WTC11 (cell line): ENCODE measurements around the gene ERCC6. TPM values are rescaled to one million over a fixed set of nuclear protein-coding genes. Genes with fewer than 3 reads are reported as not detected.

Experiments used
- ATAC-seq: fragments of 200-7000 bp; cut with Tn5 transposase; 2 replicates; pipeline ENCODE4 v1.10.0; 2021; ENCODE audit warnings: mild to moderate bottlenecking, moderate library complexity
- CTCF ChIA-PET: fragments of 300-600 bp; sonication (Branson Sonifier 250); formaldehyde crosslinking; loops from one replicate; lab custom pipeline; 2021; ENCODE audit warnings: antibody characterized with exemption; lab: Charles Lee
- POLR2A ChIA-PET: fragments of 350-600 bp; sonication (Branson Sonifier 250); formaldehyde crosslinking; loops from one replicate; lab custom pipeline; 2021; ENCODE audit warnings: antibody characterized with exemption; lab: Charles Lee
- DNase-seq: peaks from one replicate; pipeline ENCODE4 v3.0.0; 2021; ENCODE audit warnings: low spot score
- H3K27ac Mint-ChIP-seq: 2 replicates; pipeline ENCODE4 v1.8.0; 2021; ENCODE audit warnings: mixed read lengths
- H3K27me3 Mint-ChIP-seq: 2 replicates; pipeline ENCODE4 v1.8.0; 2021; ENCODE audit warnings: low read depth, mild to moderate bottlenecking, moderate library complexity, mixed read lengths
- H3K36me3 Mint-ChIP-seq: 2 replicates; pipeline ENCODE4 v1.8.0; 2021; ENCODE audit warnings: mixed read lengths
- H3K4me1 Mint-ChIP-seq: 2 replicates; pipeline ENCODE4 v1.8.0; 2022; ENCODE audit warnings: mixed read lengths
- H3K4me3 Mint-ChIP-seq: 2 replicates; pipeline ENCODE4 v1.8.0; 2021; ENCODE audit warnings: mild to moderate bottlenecking, moderate library complexity, mixed read lengths
- H3K9me3 Mint-ChIP-seq: 2 replicates; pipeline ENCODE4 v1.8.0; 2021; ENCODE audit warnings: mixed read lengths
- ARID4B ChIP-seq: sonication (generic); formaldehyde crosslinking; IDR thresholded peaks from 2 replicates; pipeline ENCODE4 v1.8.0; 2023; ENCODE audit warnings: missing genetic modification reagents, mild to moderate bottlenecking, borderline replicate concordance
- CREB1 ChIP-seq: sonication (generic); formaldehyde crosslinking; IDR thresholded peaks from 2 replicates; pipeline ENCODE4 v1.8.0; 2023; ENCODE audit warnings: mild to moderate bottlenecking, missing genetic modification reagents
- FOXP4 ChIP-seq: sonication (generic); formaldehyde crosslinking; IDR thresholded peaks from 2 replicates; pipeline ENCODE4 v1.8.0; 2022; ENCODE audit warnings: mild to moderate bottlenecking, missing genetic modification reagents
- IRF2 ChIP-seq: sonication (generic); formaldehyde crosslinking; IDR thresholded peaks from 2 replicates; pipeline ENCODE4 v1.8.0; 2022; ENCODE audit warnings: low read depth, missing genetic modification reagents, borderline replicate concordance
- JAZF1 ChIP-seq: fragments of 250-450 bp; sonication (Bioruptor Pico); IDR thresholded peaks from 2 replicates; pipeline ENCODE4 v1.9.0; 2021; ENCODE audit warnings: moderate library complexity, mild to moderate bottlenecking, inconsistent platforms
- MLX ChIP-seq: sonication (generic); formaldehyde crosslinking; IDR thresholded peaks from 2 replicates; pipeline ENCODE4 v1.8.1; 2023; ENCODE audit warnings: mild to moderate bottlenecking, missing genetic modification reagents, moderate library complexity
- MYBL2 ChIP-seq: sonication (generic); formaldehyde crosslinking; IDR thresholded peaks from 2 replicates; pipeline ENCODE4 v1.8.1; 2023; ENCODE audit warnings: mild to moderate bottlenecking, moderate library complexity, missing genetic modification reagents
- NFATC4 ChIP-seq: fragments of 250-450 bp; sonication (Bioruptor Pico); IDR thresholded peaks from 2 replicates; pipeline ENCODE4 v1.9.0; 2021; ENCODE audit warnings: mild to moderate bottlenecking
- RELA ChIP-seq: sonication (generic); formaldehyde crosslinking; IDR thresholded peaks from 2 replicates; pipeline ENCODE4 v1.8.1; 2022; ENCODE audit warnings: missing genetic modification reagents, mild to moderate bottlenecking, borderline replicate concordance
- SOX15 ChIP-seq: fragments of 250-450 bp; sonication (Bioruptor Pico); IDR thresholded peaks from 2 replicates; pipeline ENCODE4 v1.9.0; 2021; ENCODE audit warnings: mild to moderate bottlenecking
- TEAD1 ChIP-seq: sonication (generic); formaldehyde crosslinking; IDR thresholded peaks from 2 replicates; pipeline ENCODE4 v1.8.0; 2022; ENCODE audit warnings: mild to moderate bottlenecking, missing genetic modification reagents
- TEAD4 ChIP-seq: sonication (generic); formaldehyde crosslinking; IDR thresholded peaks from 2 replicates; pipeline ENCODE4 v1.8.0; 2022; ENCODE audit warnings: mild to moderate bottlenecking, missing genetic modification reagents
- ZBTB21 ChIP-seq: sonication (generic); formaldehyde crosslinking; IDR thresholded peaks from 2 replicates; pipeline ENCODE4 v1.8.1; 2023; ENCODE audit warnings: mild to moderate bottlenecking, missing genetic modification reagents, borderline replicate concordance
- ZNF138 ChIP-seq: sonication (generic); formaldehyde crosslinking; conservative IDR thresholded peaks from 2 replicates; pipeline ENCODE4 v1.8.1; 2022; ENCODE audit warnings: mild to moderate bottlenecking, moderate library complexity, missing genetic modification reagents
- ZNF425 ChIP-seq: fragments of 250-450 bp; sonication (Bioruptor Pico); conservative IDR thresholded peaks from 2 replicates; pipeline ENCODE4 v1.9.0; 2021; ENCODE audit warnings: mild to moderate bottlenecking
- ZNF532 ChIP-seq: fragments of 250-450 bp; sonication (Bioruptor Pico); IDR thresholded peaks from 2 replicates; pipeline ENCODE4 v1.9.0; 2021; ENCODE audit warnings: mild to moderate bottlenecking, borderline replicate concordance
- ZNF671 ChIP-seq: fragments of 250-450 bp; sonication (Bioruptor Pico); IDR thresholded peaks from 2 replicates; pipeline ENCODE4 v1.8.0; 2021; ENCODE audit warnings: mild to moderate bottlenecking
- total RNA-seq: library from RNA; stranded (reverse); gene quantifications from 3 replicates; pipeline ENCODE4 v1.2.3, GENCODE V29; 2021

The ERCC6 gene
- total RNA-seq, 1 experiment from 2014 or later: 10.9 TPM

- TF ChIP-seq ZNF425 (CRISPR knock-in tag) (no peak), CREB1 (CRISPR knock-in tag) (no peak), ZNF532 (CRISPR knock-in tag) (no peak), IRF2 (no peak), FOXP4 (CRISPR knock-in tag) (no peak), ZNF671 (no peak), NFATC4 (CRISPR knock-in tag) (no peak)
- H3K27ac Mint-ChIP-seq: no peak overlapping the region
- H3K9me3 Mint-ChIP-seq: no peaks in the 10 kb centered on the region
- no peaks in the 10 kb centered on the region for H3K27me3 Mint-ChIP-seq
- ATAC-seq (no peak), DNase-seq (no peak)
- H3K36me3 Mint-ChIP-seq: peaks cover 22% of the 10 kb centered on the region
- CTCF ChIA-PET: no interaction called here
- POLR2A ChIA-PET: no interaction called here
- H3K4me1 Mint-ChIP-seq: peaks cover under 1% of the 10 kb centered on the region; the same call in 1 of the 2 replicates
- H3K4me3 Mint-ChIP-seq: no peak overlapping the region
These were observed 9.9 kb downstream of the ERCC6 start for GRCh38 chr10:49528977-49529506.

GRCh38 chr10:49527850-49528249 is 11.1 kb downstream of the ERCC6 start:
- TF ChIP-seq ARID4B (CRISPR knock-in tag) (no peak), ZNF138 (CRISPR knock-in tag) (no peak), SOX15 (no peak), TEAD4 (CRISPR knock-in tag) (no peak), MLX (CRISPR knock-in tag) (no peak), JAZF1 (no peak), ZBTB21 (no peak), RELA (CRISPR knock-in tag) (no peak), MYBL2 (CRISPR knock-in tag) (no peak), TEAD1 (CRISPR knock-in tag) (no peak)
- CTCF ChIA-PET: interaction anchor here (1.6 kb wide), 1 partner anchor 120 kb away, joined by 4 read pairs; no protein-coding TSS in a partner anchor
- Mint-ChIP-seq H3K4me1 (peaks cover 11% of the 10 kb centered on the region), H3K9me3 (no peaks in the 10 kb centered on the region), H3K27me3 (no peaks in the 10 kb centered on the region), H3K27ac (no peak overlapping the region), H3K4me3 (no peak overlapping the region), H3K36me3 (peaks cover 24% of the 10 kb centered on the region)
- ATAC-seq: no peak
- POLR2A ChIA-PET: no interaction called here
- DNase-seq: no peak
